Measurements from ENCODE around the gene CCL20.
A peak's percentile ranks its signal among the peaks of the same experiment; 100 is the strongest.
"Not testable (repeated sequence)": the region's sequence is repeated elsewhere in the genome, so short reads cannot be mapped to it uniquely, and the experiment has no call there.

The CCL20 gene

DNA sequence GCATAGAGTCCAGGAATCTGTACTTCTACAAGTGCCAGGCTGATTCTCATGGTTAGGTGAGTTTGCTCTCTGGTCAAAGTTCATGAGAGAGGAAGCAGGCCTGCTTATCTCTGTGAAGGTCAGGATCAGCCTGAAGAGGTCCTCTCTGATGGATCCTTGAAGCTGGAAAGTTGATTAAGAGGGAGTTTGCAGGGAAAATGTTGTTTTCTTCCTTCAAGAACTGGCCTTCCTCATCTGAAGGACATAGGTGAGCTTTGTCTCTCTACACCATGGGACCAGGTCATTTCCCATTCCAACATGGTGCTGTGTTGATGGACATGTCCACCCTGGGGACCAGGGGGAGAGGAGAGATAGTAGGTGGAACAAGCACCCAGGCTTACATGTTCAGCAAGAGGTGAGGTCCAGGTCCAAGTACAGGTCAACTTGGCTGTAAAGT lies 14.9 kb downstream of the CCL20 start:
- FAIRE-seq (no peak), DNase-seq (ENCODE audit: extremely low spot score, insufficient read length, low read depth) (no peak)

DNA sequence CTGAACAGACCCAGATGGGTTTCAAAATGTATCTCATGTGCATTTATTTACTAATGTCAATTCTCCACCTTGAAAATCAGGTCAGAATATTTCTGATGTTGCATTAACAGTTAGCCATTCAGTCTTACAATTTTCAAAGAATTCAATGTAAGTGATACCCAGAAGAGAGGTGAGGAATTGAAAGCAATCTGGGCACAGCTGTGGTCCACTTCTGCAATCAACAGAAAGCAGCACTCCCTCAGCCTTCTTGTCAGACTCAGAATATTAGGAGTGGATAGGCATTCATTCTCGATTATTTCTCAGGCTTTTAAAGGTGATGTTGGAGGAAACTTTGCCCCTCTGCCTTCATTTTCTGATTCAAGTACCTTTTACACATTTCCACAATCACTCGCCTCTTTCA lies 15.7 kb downstream of the CCL20 start:
- FAIRE-seq (no peak), DNase-seq (ENCODE audit: extremely low spot score, insufficient read length, low read depth) (no peak)

DNA sequence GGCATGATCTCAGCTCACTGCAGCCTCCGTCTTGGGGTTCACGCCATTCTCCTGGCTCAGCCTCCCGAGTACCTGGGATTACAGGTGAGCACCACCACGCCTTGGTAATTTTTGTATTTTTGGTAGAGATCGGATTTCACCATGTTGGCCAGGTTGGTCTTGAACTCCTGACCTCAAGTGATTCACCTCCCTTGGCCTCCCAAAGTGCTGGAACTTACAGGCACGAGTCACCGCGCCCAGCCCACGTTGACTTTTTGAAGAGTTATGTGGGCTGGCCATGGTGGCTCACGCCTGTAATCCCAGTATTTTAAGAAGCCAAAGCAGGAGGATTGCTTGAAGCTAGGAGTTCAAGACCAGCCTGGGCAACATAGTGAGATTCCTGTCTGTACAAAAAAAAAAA lies 20.8 kb downstream of the CCL20 start:
- DNase-seq (ENCODE audit: extremely low spot score, insufficient read length, low read depth), result no peak
- FAIRE-seq, result no peak

DNA sequence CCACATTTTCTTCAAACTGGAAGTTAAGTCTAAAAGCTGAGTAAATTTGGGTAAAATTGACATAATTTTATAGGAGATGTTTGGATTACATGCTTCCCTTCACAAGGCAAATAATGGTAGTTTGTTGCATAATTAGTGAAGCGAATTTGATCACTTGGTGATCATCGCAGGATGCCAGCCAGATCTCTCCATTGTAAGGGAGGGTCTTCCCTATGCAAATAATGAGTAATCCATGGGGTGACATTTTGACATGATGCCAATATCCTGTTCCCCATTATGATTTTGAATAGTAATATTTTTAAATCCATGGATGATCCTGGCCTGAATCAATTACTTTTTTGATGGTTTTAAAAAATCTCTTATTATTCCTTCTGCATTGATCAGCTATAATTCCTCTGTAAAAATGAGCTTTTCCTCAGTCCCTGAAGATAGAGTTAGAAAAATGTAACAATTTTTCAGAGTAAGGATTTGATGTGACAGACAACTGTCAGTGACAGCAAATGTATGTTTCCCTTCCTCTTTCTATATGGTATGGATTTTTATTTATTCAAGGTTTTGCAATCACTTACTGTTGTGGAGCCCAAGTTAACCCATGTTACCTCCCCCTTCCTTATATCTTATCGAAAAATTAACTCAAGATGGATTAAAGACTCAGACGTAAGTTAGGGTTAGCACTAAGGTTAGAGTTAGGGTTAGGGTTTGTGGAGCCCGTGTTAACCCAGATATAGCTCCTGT lies 21.4 kb downstream of the CCL20 start:
- no peak for DNase-seq (ENCODE audit: extremely low spot score, insufficient read length, low read depth)
- no peak for FAIRE-seq

DNA sequence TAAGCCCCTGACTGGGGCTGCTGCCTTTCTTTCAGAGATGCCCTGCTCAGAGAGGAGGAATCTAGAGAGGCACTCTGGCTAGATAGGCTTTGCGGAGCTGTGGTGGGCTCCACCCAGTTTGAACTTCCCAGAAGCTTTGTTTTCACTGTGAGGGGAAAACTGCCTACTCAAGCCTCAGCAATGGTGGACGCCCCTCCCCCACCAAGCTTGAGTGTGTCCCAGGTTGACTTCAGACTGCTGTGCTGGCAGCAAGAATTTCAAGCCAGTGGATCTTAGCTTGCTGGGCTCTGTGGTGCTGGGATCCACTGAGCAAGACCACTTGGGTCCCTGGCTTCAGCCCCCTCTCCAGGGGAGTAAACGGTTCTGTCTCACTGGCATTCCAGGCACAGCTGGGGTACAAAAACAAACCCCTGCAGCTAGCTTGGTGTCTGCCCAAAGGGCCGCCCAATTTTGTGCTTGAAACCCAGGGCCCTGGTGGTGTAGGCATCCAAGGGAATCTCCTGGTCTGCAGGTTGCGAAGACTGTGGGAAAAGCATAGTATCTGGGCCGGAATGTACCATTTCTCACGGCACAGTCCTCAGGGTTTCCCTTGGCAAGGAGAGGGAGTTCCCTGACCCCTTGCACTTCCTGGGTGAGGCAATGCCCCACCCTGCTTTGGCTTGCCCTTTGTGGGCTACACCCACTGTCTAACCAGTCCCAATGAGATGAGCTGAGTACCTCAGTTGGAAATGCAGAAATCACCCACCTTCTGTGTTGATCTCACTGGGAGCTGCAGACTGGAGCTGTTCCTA lies 25.9 kb downstream of the CCL20 start:
- not testable (repeated sequence) for DNase-seq (ENCODE audit: extremely low spot score, insufficient read length, low read depth); FAIRE-seq

DNA sequence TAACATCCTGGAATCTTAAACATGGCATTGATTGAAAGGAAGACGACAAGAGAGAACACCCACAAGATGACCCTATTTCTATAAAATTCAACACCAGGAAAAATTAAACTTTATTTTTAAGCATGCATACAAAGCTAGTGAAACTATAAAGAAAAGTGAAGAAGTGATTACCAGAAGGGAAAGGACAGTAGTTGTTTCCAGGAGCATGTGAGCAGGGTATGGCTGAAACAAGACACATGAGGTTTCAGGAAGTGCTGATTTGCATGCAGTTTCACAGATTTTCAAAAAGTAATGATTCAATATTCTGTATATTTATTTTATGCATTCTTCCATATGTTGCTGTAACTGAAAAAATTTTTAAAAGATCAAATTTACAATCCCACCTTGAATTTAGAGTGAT lies 33.2 kb downstream of the CCL20 start:
- FAIRE-seq, result peak; percentile 67
- DNase-seq (ENCODE audit: extremely low spot score, insufficient read length, low read depth), result no peak

DNA sequence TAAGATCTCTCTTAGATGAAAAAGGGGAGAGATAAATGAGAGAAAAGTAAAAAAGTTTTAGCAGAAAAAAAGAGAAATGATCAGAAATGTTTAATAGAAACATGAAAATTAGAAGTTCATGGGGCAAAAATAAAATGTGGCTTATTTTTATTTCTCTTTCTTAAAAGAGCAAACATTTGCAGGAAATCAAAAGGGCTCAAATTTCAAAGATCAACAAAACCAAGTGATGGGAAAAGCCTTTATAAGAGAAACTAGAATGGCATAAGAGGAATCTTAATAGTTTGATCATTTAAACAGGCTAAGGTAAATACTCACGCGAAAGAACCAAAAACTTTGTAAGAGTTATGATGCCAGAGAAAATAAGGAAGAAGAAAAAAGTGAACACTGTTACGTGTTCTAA lies 34.5 kb downstream of the CCL20 start:
- peak; percentile 15 for FAIRE-seq
- DNase-seq (ENCODE audit: extremely low spot score, insufficient read length, low read depth), result no peak

DNA sequence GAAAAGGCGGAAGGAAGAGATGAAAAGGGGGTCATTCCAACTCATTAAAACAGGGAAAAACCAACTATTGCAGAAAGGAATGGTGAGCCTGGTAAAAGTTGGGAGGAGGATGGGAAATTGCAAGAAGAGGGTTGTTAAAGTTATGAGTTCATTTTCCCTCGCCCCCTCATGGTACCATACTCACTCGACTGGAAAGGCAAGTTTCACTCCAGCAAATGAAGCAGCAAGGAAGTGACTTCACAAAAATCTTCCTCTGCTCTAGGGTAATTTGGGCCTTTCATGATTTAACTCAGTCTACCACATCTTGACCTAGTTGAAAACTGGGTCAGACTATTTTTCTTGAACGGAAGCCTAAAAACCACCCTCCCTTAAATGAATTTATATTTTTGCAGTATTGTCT lies 34.9 kb downstream of the CCL20 start:
- DNase-seq (ENCODE audit: extremely low spot score, insufficient read length, low read depth) (no peak), FAIRE-seq (peak; percentile 73)

DNA sequence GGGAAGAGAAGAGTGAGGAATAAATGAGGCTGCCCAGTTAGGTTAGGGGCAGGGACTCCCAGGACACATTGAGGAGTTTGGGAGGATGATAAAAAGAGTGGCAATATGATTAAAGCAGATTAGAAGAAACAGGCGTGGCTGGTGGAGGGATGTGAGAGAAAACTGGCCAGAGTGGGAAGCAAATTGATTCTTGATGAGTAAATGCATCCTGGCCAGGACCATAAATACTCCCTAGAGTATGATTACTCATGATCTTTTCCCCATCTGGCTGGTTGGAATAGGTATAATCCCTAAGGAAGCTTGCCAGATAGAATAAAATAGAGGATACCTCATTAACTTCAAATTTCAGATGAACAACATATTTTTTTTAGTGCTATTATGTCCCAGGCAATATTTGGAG lies 36.3 kb downstream of the CCL20 start:
- no peak for DNase-seq (ENCODE audit: extremely low spot score, insufficient read length, low read depth)
- FAIRE-seq, result no peak

DNA sequence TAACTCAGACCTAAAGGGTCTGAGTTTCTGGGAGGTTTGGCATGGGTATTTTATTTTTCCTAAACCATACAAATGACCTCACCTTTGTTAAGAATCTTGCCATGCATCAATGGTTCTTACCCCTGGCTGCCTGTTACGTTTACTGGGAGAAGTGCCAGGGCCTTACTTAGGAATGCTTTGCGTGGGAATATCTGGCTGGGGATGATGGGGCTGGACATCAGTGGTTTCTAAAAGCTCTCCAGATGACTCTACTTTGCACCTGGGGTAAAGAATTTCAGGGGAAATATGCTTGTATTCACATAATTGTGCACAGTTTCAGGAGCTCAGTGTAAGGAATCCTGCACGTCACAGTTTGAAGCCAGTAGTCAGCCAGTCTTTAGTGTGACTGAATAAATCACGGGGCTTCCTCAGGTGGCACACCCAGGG lies 39.6 kb downstream of the CCL20 start:
- FAIRE-seq (no peak), DNase-seq (ENCODE audit: extremely low spot score, insufficient read length, low read depth) (no peak)

DNA sequence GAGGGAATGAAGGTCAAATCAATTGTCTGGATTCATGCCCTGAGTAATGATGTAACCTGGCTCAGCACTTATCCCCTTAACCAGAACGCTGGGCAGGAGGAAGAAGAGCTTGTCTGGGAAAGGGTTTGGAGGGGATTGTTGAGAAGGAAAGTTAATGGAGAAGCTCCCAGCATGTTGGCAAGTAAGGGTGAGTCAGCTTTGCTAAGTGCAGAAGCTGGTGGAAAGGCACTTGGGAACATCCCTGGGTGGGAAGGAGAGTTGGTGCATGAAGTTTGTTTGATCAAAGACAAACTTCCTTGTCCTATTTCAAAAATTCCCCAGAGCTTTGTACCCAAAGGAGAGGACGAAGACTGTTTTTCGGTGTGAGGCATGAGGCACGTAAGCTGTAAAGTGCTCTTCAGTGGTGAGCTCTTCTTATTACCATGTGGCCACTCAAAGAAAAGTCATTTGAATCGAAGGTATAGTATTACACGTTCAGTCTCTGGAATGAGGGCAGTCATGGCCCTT lies 40.2 kb downstream of the CCL20 start:
- DNase-seq (ENCODE audit: extremely low spot score, insufficient read length, low read depth) (no peak), FAIRE-seq (no peak)

DNA sequence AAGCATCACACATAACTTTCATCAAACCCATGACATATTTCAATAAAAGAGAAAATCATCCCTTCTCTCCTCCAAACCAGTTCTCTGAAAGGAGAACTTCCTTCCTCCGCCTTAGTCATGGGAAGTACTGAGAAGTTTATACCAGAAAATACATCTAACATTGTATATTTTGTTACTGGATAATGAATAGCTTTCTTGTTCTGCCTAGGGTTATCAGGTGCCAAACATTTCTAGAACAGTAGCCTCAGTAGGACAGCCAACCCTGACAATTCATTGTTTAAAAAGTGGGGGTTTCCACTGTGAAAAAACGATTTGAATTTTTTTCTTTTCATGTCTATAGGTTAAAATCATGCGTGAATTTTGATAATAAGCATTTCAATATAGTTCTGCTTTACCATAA lies 41.8 kb downstream of the CCL20 start:
- FAIRE-seq (no peak), DNase-seq (ENCODE audit: extremely low spot score, insufficient read length, low read depth) (no peak)

DNA sequence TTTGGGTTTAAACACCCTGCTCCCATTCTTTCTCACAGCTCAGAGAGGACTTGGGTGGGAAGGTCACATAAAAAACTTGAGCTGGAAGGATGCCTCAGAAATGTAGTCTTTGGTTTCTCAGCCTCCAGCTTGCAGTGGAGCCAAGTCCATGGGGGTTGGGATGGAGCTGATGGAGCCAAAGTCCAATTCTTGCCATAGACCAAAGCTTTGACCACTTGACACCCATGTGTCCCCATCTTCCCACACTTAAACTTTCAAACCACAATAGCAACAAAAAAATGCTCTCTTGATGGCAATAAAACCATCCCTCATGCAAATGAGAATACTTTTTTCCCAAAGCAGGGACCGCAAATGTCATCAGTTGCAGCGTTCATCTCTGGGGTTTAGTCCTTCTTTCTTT lies 43.1 kb downstream of the CCL20 start:
- FAIRE-seq, result no peak

DNA sequence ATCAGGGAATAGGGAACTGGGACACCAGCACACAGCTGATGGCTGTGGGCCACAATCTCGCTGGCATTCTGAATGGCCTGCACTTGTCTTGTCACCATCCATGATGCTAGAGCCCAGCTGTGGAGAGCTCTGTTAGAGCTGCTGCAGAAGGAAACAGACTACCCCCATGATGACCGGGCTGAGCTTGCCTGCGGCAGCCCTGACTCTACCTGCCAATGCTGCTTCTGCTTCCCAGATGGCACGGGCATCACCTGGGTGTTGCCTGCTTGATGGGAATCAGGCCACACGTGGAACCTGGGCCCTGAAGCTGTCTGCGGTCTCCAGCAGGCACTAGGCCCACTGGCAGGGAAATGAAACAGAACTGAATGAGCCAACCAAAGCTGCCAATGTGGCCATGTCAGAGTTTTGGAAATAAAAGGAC lies 46.6 kb downstream of the CCL20 start:
- FAIRE-seq, result no peak

More for the DNA sequence above, 43.1 kb downstream of the CCL20 start:
- no peak for DNase-seq (ENCODE audit: extremely low spot score, insufficient read length, low read depth)

DNA sequence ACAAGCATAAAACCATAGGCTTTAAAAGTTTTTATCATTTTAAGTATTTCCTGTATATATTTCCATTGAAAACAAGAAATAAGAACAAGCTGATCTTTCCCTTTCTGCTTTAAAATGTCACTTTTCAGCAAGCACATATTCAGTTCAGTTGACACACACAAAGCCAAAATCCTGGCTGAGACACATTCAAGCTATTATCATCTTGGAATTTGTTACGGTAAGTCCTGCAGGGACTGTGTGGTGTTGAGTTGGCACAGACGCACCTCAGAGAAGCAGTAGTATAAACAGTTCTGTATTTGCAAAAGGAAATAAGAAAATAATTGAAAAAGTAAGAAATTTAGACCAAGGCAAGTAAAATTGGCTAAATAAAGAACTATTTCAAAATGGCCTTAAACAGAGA lies 47.4 kb downstream of the CCL20 start:
- FAIRE-seq, result no peak
- no peak for DNase-seq (ENCODE audit: extremely low spot score, insufficient read length, low read depth)

More for the DNA sequence above, 46.6 kb downstream of the CCL20 start:
- no peak for DNase-seq (ENCODE audit: extremely low spot score, insufficient read length, low read depth)

DNA sequence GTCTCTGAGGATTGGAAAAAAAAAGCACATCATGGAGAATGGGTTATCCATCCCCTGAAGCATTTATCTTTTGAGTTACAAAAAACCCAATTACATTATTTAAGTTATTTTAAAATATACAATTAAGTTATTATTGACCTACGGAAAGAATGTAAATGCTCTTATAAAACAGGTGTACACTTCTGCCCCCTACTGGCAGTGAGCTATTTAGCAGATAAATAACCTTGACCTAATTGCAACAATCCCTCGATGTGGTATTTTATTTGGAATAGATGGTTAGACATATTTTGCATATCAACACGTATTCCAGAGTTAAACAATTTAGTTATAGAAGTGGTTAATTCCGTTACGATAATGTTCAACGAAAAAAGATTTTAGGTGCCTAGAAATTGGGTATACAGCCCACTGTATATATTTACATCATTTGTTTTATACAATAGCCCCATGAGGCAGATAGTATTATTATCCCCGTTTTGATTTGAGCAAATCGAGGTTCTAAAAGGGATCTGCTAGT lies 48.6 kb downstream of the CCL20 start:
- no peak for FAIRE-seq
- no peak for DNase-seq (ENCODE audit: extremely low spot score, insufficient read length, low read depth)

DNA sequence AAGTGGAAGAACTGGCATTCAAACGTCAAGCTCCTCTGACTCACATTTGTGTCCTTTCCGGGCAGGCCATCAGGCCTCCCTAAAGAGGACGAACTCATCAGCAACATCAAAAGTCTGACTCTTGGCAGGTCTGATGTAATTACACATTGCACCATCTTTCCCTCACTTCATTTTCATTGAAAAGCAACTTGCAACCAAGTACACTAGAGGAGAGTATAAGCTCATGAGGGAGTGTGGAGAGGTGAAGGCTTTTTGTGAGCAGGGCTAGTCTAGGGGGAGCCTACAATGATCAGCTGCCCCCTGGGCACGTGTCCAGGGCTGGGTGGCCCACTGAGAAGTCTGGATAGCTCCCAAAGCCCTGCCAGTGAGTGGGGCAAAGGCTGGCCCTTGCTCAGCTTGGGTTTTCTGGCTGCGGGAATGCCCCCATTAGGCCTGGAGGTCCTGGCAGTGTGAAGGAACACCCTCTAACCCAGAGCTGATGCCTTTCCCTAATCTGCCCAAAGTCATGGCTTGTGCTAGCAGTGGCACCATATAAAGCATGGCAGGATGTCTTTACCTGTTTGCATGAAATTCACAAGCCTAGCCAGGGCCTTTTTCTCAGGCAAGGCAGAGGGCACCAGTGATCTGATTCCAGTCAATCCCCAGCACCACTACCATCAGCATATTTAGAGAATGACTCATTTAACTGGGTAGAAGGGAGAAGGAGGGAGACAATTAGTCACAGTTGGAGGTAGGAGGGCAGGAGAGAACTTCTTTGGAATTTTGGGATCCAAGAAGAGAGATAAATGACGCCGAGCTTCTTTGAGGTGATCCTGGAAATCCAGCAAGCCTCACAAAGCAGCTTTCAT lies 49.3 kb downstream of the CCL20 start:
- FAIRE-seq, result no peak
- DNase-seq (ENCODE audit: extremely low spot score, insufficient read length, low read depth), result no peak

DNA sequence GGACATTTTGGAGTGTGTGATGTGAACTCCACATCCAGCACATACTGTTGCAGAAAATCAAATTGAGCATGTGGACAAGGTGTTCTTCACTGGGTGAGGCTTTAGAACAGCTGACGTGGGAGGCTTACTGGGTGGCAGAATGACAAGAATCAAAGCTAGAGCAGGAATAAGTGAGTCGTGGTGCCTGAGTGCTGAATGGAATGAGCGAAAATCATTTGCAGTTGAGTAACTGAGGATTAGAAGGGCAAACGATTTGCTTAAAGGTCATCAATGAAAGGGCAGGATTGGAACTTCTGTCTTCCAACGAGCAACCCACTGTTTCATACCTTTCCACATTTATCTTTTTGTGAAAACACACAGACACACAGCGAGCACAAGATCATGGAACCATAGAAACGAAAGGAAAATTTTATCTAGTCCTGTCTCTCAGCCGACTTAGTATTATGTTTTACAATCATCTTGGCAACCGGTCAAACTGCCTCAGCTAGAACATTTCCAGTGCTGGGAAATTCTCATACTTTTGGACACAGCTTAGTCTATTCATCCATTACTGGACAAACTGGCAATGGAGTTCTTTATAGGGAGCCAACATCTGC lies 50.6 kb downstream of the CCL20 start:
- DNase-seq (ENCODE audit: extremely low spot score, insufficient read length, low read depth), result no peak
- FAIRE-seq, result no peak

DNA sequence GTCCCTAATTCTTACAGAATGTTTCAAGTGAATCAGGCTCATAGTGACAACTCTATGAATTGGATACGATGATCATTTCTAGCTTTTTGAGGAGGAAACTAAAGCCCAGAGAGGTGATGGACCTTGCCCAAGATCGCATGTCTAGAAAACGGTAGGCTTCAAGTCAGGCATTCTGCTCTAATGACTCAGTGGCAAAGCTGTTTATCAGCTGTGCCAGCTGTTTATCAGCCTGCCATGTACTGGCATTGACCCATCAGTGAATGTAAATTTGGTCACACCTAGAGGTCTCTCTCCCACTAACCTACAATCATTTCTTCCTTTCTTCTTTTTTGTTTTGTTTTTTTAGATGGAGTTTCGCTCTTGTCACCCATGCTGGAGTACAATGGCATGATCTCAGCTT lies 51.6 kb downstream of the CCL20 start:
- FAIRE-seq, result no peak
- no peak for DNase-seq (ENCODE audit: extremely low spot score, insufficient read length, low read depth)
